HepG2 (cell line): ENCODE measurements around the gene C19orf73. TPM values are rescaled to one million over a fixed set of nuclear protein-coding genes. Genes with fewer than 3 reads are reported as not detected.

Experiments
- AGO1 ChIP-seq: fragments of 200-400 bp; formaldehyde crosslinking; IDR thresholded peaks from 2 replicates; pipeline ENCODE4 v1.6.1; 2017; ENCODE audit warnings: mild to moderate bottlenecking, low read depth, low read length, moderate library complexity; ENCODE audit not compliant: poor library complexity, severe bottlenecking
- FOXA1 ChIP-seq, 2 experiments: fragments of 450-650 bp in 1 of 2; sonication (generic) in 1 of 2; formaldehyde crosslinking in 1 of 2; IDR thresholded peaks; 2 replicates each; pipeline versions ENCODE4 v1.4.0 to v1.6.1; 2016 to 2020; ENCODE audit warnings: missing genetic modification reagents in 1 of 2
- KDM3A ChIP-seq: IDR thresholded peaks from 2 replicates; pipeline ENCODE4 v1.6.1; 2018; ENCODE audit warnings: low read depth, missing compliant biosample characterization
- ZEB1 ChIP-seq: IDR thresholded peaks from 2 replicates; pipeline ENCODE4 v1.6.1; 2012; ENCODE audit warnings: mild to moderate bottlenecking, low read depth, inconsistent platforms; ENCODE audit not compliant: insufficient replicate concordance
- ZNF253 ChIP-seq: sonication (generic); formaldehyde crosslinking; IDR thresholded peaks from 2 replicates; pipeline ENCODE4 v1.8.0; 2022; ENCODE audit warnings: mild to moderate bottlenecking, missing genetic modification reagents, borderline replicate concordance
- ZNF292 ChIP-seq: sonication (generic); formaldehyde crosslinking; IDR thresholded peaks from 2 replicates; pipeline ENCODE4 v1.8.1; 2022; ENCODE audit warnings: mild to moderate bottlenecking, low read depth, missing genetic modification reagents, borderline replicate concordance
- polyA plus RNA-seq, 8 experiments: library from polyadenylated mRNA; depleted of rRNA in 3 of 8; stranded (reverse) in 7 of 8; unstranded in 1 of 8; fragments of >200 nt; fragmentation: Illumina TruSeq in 4 of 8; extraction: Trizol in 4 of 8; gene quantifications; 2 replicates each; pipeline versions ENCODE4 v1.2.1 to v1.2.3, GENCODE V29; 2011 to 2016; ENCODE audit warnings: low read depth in 4 of 8, missing spikeins in 1 of 8, mixed read lengths in 1 of 8; ENCODE audit not compliant: insufficient read depth in 1 of 8
- total RNA-seq, 5 experiments: library from RNA; depleted of rRNA; stranded (reverse); fragments of >200 nt; fragmentation: Illumina TruSeq; extraction: Trizol; gene quantifications; 2 replicates each; pipeline ENCODE4 v1.2.3, GENCODE V29; 2016; ENCODE audit warnings: low read depth in 1 of 5
- TF ChIP-seq, protein P1 (sequence below), 2 experiments: sonication (generic) in 1 of 2; formaldehyde crosslinking in 1 of 2; IDR thresholded peaks; 2 replicates each; pipeline versions ENCODE4 v1.4.0 to v1.6.1; 2018 to 2020; ENCODE audit warnings: missing genetic modification reagents in 2 of 2, borderline replicate concordance in 1 of 2, low read depth in 1 of 2, mild to moderate bottlenecking in 1 of 2, missing biosample characterization in 1 of 2
- TF ChIP-seq, protein P2 (sequence below): sonication (generic); formaldehyde crosslinking; IDR thresholded peaks from 2 replicates; pipeline ENCODE4 v1.4.0; 2020; ENCODE audit warnings: low read depth, missing genetic modification reagents

Gene C19orf73
- total and polyA plus RNA-seq, 2 of the 13 experiments (the other 11 are each of a cell fraction or from before 2014, with no cell fraction given), result 1.4 to 1.5 TPM

GRCh38 chr19:49145573-49146407 lies 26.8 kb upstream of the C19orf73 start (continued):
- TF ChIP-seq, protein P1, sequence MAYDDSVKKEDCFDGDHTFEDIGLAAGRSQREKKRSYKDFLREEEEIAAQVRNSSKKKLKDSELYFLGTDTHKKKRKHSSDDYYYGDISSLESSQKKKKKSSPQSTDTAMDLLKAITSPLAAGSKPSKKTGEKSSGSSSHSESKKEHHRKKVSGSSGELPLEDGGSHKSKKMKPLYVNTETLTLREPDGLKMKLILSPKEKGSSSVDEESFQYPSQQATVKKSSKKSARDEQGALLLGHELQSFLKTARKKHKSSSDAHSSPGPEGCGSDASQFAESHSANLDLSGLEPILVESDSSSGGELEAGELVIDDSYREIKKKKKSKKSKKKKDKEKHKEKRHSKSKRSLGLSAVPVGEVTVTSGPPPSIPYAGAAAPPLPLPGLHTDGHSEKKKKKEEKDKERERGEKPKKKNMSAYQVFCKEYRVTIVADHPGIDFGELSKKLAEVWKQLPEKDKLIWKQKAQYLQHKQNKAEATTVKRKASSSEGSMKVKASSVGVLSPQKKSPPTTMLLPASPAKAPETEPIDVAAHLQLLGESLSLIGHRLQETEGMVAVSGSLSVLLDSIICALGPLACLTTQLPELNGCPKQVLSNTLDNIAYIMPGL (CRISPR knock-in tag; IDR thresholded peaks at IDR 0.05; ENCODE audit: borderline replicate concordance in 1 of 2, low read depth in 1 of 2), result peak in 1 of 2 experiments; percentile 39; a peak in 1 of 4 replicates
- no peak for TF ChIP-seq FOXA1 (IDR thresholded peaks at IDR 0.05)
- TF ChIP-seq FOXA1 (CRISPR knock-in tag; IDR thresholded peaks at IDR 0.05), result no peak
- no peak for TF ChIP-seq ZEB1
- 0 out of 2 replicates have a peak, but pooled peaks have one; percentile 30 for TF ChIP-seq ZNF253 (CRISPR knock-in tag)
- TF ChIP-seq KDM3A (CRISPR knock-in tag), result 0 out of 2 replicates have a peak, but pooled peaks have one; percentile 37
- no peak for TF ChIP-seq ZNF292 (CRISPR knock-in tag)
- no peak for TF ChIP-seq AGO1
- TF ChIP-seq, protein P2, sequence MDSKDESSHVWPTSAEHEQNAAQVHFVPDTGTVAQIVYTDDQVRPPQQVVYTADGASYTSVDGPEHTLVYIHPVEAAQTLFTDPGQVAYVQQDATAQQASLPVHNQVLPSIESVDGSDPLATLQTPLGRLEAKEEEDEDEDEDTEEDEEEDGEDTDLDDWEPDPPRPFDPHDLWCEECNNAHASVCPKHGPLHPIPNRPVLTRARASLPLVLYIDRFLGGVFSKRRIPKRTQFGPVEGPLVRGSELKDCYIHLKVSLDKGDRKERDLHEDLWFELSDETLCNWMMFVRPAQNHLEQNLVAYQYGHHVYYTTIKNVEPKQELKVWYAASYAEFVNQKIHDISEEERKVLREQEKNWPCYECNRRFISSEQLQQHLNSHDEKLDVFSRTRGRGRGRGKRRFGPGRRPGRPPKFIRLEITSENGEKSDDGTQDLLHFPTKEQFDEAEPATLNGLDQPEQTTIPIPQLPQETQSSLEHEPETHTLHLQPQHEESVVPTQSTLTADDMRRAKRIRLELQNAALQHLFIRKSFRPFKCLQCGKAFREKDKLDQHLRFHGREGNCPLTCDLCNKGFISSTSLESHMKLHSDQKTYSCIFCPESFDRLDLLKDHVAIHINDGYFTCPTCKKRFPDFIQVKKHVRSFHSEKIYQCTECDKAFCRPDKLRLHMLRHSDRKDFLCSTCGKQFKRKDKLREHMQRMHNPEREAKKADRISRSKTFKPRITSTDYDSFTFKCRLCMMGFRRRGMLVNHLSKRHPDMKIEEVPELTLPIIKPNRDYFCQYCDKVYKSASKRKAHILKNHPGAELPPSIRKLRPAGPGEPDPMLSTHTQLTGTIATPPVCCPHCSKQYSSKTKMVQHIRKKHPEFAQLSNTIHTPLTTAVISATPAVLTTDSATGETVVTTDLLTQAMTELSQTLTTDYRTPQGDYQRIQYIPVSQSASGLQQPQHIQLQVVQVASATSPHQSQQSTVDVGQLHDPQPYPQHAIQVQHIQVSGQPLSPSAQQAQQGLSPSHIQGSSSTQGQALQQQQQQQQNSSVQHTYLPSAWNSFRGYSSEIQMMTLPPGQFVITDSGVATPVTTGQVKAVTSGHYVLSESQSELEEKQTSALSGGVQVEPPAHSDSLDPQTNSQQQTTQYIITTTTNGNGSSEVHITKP (CRISPR knock-in tag), result peak; percentile 98
